K562 (cell line): ENCODE results near the gene ABCA7. TPM values are rescaled to one million over a fixed set of nuclear protein-coding genes. Genes with fewer than 3 reads are reported as not detected.
A peak's percentile ranks its signal among the peaks of the same experiment; 100 is the strongest.

Experiments
- ATAC-seq: fragments of 200-7000 bp; cut with Tn5 transposase; 3 replicates; pipeline ENCODE4 v1.9.1; 2020; ENCODE audit warnings: moderate library complexity
- BruUV-seq: library from RNA; stranded (reverse); fragments of 400-500 nt; replicated peaks from 2 replicates; lab custom pipeline; 2021; lab: Mats Ljungman, UMichigan
- CTCF ChIA-PET: fragments of 300-600 bp; formaldehyde crosslinking; extraction: SDS; loops from one replicate; lab custom pipeline; 2021; ENCODE audit warnings: low intra/inter-chr PET ratio; lab: Yijun Ruan, JAX
- POLR2A ChIA-PET: fragments of 300-600, 350-650 bp; sonication (Branson Sonifier 250); formaldehyde crosslinking; extraction: SDS; loops from one replicate; lab custom pipeline; 2021; ENCODE audit warnings: antibody characterized with exemption, inconsistent platforms; lab: Yijun Ruan, JAX
- DNase-seq, 4 experiments: peaks; one replicate each; pipeline versions ENCODE4 v3.0.0 to v3.0.0-alpha.2; 2011 to 2018; ENCODE audit warnings: low spot score in 3 of 4, mixed read lengths in 3 of 4; ENCODE audit errors: extremely low read depth in 1 of 4
- FAIRE-seq: peaks from 2 replicates; lab custom pipeline; 2011; peaks lifted over from hg19 to GRCh38; lab: Jason Lieb, UNC
- H2AFZ ChIP-seq: 2 replicates; pipeline ENCODE4 v1.6.0; 2011; ENCODE audit warnings: low read depth, low read length, control low read depth, inconsistent platforms
- H3K27ac ChIP-seq: fragments of 200-600 bp; 3 replicates; pipeline ENCODE4 v1.8.0; 2011; ENCODE audit warnings: low read depth, mild to moderate bottlenecking, control low read depth, inconsistent platforms, low read length, moderate library complexity, mixed read lengths; ENCODE audit errors: extremely low read depth
- H3K27me3 ChIP-seq, 2 experiments: fragments of 300-600 bp in 1 of 2; 2 replicates in 1 of 2; 3 replicates in 1 of 2; pipeline versions ENCODE4 v1.6.0 to v1.8.0; 2011; ENCODE audit warnings: inconsistent platforms in 2 of 2, low read length in 2 of 2, mild to moderate bottlenecking in 1 of 2, mixed read lengths in 1 of 2, moderate library complexity in 1 of 2; ENCODE audit not compliant: control insufficient read depth in 2 of 2, insufficient read depth in 2 of 2
- H3K36me3 ChIP-seq: fragments of 300-600 bp; 3 replicates; pipeline ENCODE4 v1.8.0; 2011; ENCODE audit warnings: mild to moderate bottlenecking, low read length, inconsistent platforms; ENCODE audit not compliant: control insufficient read depth, insufficient read depth
- H3K4me1 ChIP-seq, 2 experiments: fragments of 200-600 bp in 1 of 2; replicated peaks in 1 of 2; 2 replicates in 1 of 2; 3 replicates in 1 of 2; pipeline versions ENCODE4 v1.5.1 to v1.8.0; 2011; ENCODE audit warnings: inconsistent platforms in 2 of 2, low read length in 2 of 2, mild to moderate bottlenecking in 1 of 2, mixed read lengths in 1 of 2, moderate library complexity in 1 of 2; ENCODE audit not compliant: control insufficient read depth in 2 of 2, insufficient read depth in 2 of 2
- H3K4me2 ChIP-seq: 2 replicates; pipeline ENCODE4 v1.6.1; 2011; ENCODE audit warnings: low read length, control low read depth, inconsistent platforms, mixed read lengths; ENCODE audit not compliant: insufficient read depth
- H3K4me3 ChIP-seq: fragments of 200-600 bp; sonication (generic), shearing (Covaris generic); 2 replicates; pipeline ENCODE4 v1.5.1; 2016; ENCODE audit warnings: control low read depth, inconsistent platforms
- H3K79me2 ChIP-seq: fragments of 200-600 bp; 3 replicates; pipeline ENCODE4 v1.8.0; 2011; ENCODE audit warnings: low read length, inconsistent platforms; ENCODE audit not compliant: control insufficient read depth, insufficient read depth
- H3K9ac ChIP-seq, 2 experiments: 2 replicates each; pipeline versions ENCODE4 v1.6.0 to v1.6.1; 2011; ENCODE audit warnings: low read depth in 2 of 2, low read length in 2 of 2, control low read depth in 1 of 2, inconsistent platforms in 1 of 2, mild to moderate bottlenecking in 1 of 2, mixed read lengths in 1 of 2; ENCODE audit not compliant: insufficient read depth in 1 of 2
- H3K9me1 ChIP-seq: one replicate; pipeline ENCODE4 v1.6.0; 2011; ENCODE audit warnings: inconsistent platforms, mild to moderate bottlenecking, low read length, moderate library complexity; ENCODE audit not compliant: control insufficient read depth, insufficient read depth
- H3K9me3 ChIP-seq: replicated peaks from 2 replicates; pipeline ENCODE4 v1.5.1; 2011; ENCODE audit warnings: low read depth, low read length, inconsistent platforms; ENCODE audit not compliant: control insufficient read depth, insufficient read depth
- H4K20me1 ChIP-seq: replicated peaks from 2 replicates; pipeline ENCODE4 v1.6.1; 2011; ENCODE audit warnings: low read length, inconsistent platforms, mixed read lengths; ENCODE audit not compliant: control insufficient read depth, insufficient read depth
- MBD1 ChIP-seq: fragments of 250-450 bp; sonication (Bioruptor Pico); IDR thresholded peaks from 2 replicates; pipeline ENCODE4 v1.8.0; 2022; ENCODE audit warnings: inconsistent platforms
- MBD2 ChIP-seq: sonication (generic); IDR thresholded peaks from 2 replicates; pipeline ENCODE4 v1.6.1; 2016; ENCODE audit warnings: low read depth, borderline replicate concordance
- POLR2G ChIP-seq: fragments of 200-400 bp; formaldehyde crosslinking; IDR thresholded peaks from 2 replicates; pipeline ENCODE4 v1.6.1; 2017; ENCODE audit warnings: low read depth, mild to moderate bottlenecking, antibody characterized with exemption, low read length, moderate library complexity
- RBFOX2 ChIP-seq: fragments of 200-400 bp; formaldehyde crosslinking; IDR thresholded peaks from 2 replicates; pipeline ENCODE4 v1.6.1; 2017; ENCODE audit warnings: low read depth, mild to moderate bottlenecking, low read length, moderate library complexity
- WGBS: fragments of 100-300 bp; shearing (Covaris generic); methylation state at CpG from one replicate; pipeline ENCODE4 v1.1.6; 2016; ENCODE audit warnings: low coverage, mixed read lengths; ENCODE audit not compliant: insufficient coverage; ENCODE audit errors: missing lambda C conversion rate; 5-methylcytosine and 5-hydroxymethylcytosine counted together
- in situ Hi-C: fragments of 300-500 bp; cut with MboI; formaldehyde crosslinking; loops from 4 replicates; pipeline ENCODE4 v1.15.0; 2018; ENCODE audit warnings: inconsistent platforms, mixed read lengths
- intact Hi-C: fragments of 100-400 bp; cut with micrococcal nuclease; formaldehyde crosslinking; loops from 2 replicates; pipeline ENCODE4 v1.14.2; 2022
- polyA plus RNA-seq, 8 experiments: library from polyadenylated mRNA; depleted of rRNA in 4 of 8; stranded (reverse) in 5 of 8; unstranded in 3 of 8; fragments of >200 nt; fragmentation: Nextera tagmentation in 2 of 8; fragmentation: Illumina TruSeq in 1 of 8; extraction: Ambion mirVana in 2 of 8; extraction: Trizol in 1 of 8; gene quantifications; 2 replicates each; pipeline versions ENCODE4 v1.2.1 to v1.2.3, GENCODE V29; 2011 to 2014; ENCODE audit warnings: inconsistent platforms in 1 of 8, missing spikeins in 1 of 8
- total RNA-seq, 7 experiments: library from RNA; depleted of rRNA in 6 of 7; stranded (reverse); fragments of >200 nt in 6 of 7; fragmentation: Illumina TruSeq in 2 of 7; extraction: Trizol in 2 of 7; gene quantifications; 2 replicates each; pipeline versions ENCODE4 v1.2.1 to v1.2.3, GENCODE V29; 2011 to 2021; ENCODE audit warnings: low replicate concordance in 1 of 7
- TF ChIP-seq, protein P1 (sequence below): sonication (generic); formaldehyde crosslinking; IDR thresholded peaks from 2 replicates; pipeline ENCODE4 v1.8.0; 2022; ENCODE audit warnings: mild to moderate bottlenecking, missing genetic modification reagents

The ABCA7 gene
- total and polyA plus RNA-seq, 9 of the 15 experiments (the other 6 are each of a cell fraction or from before 2014, with no cell fraction given), result 2.3 to 96.1 (median 31.2) TPM

- in situ Hi-C loops, result no loop called here
- Histone ChIP-seq H3K4me1 (peaks cover 0 to 41% of the 10 kb centered on the region in 2 experiments; a peak in 3 of 5 replicates), H3K4me2 (no peak overlapping the region)
Measured at GRCh38 chr19:1055886-1056620, 16.1 kb downstream of the ABCA7 start.

More at GRCh38 chr19:1055886-1056620, 16.1 kb downstream of the ABCA7 start:
- Histone ChIP-seq H3K4me3 (no peak overlapping the region), H2AFZ (no peak overlapping the region), H3K27me3 (no peaks in the 10 kb centered on the region), H3K9ac (no peak overlapping the region), H3K79me2 (no peaks in the 10 kb centered on the region), H3K9me1 (no peaks in the 10 kb centered on the region), H3K9me3 (no peaks in the 10 kb centered on the region), H3K27ac (no peak overlapping the region), H3K36me3 (peaks cover 83% of the 10 kb centered on the region), H4K20me1 (0 out of 2 replicates have a peak, but pooled peaks cover 4% of the 10 kb centered on the region)
- ChIA-PET CTCF (no interaction called here), POLR2A (interaction anchor here (0.5 to 0.7 kb wide), 2 partner anchors 11 to 29 kb away, joined by 3 read pairs; partner anchors contain the start of gene ARHGAP45)
- BruUV-seq, result no TSS peak
- WGBS, result 91% methylated on average over 17 of the region's 20 CpGs
- ATAC-seq (no peak), DNase-seq (no peak), FAIRE-seq (no peak)
- intact Hi-C loops, result no loop called here
- 0 out of 2 replicates have a peak, but pooled peaks have one; percentile 25 for TF ChIP-seq RBFOX2
- TF ChIP-seq, protein P1, sequence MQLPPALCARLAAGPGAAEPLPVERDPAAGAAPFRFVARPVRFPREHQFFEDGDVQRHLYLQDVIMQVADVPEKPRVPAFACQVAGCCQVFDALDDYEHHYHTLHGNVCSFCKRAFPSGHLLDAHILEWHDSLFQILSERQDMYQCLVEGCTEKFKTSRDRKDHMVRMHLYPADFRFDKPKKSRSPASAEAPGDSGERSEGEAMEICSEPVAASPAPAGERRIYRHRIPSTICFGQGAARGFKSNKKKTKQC (CRISPR knock-in tag), result no peak
- peak; percentile 49; the same call in 1 of the 2 replicates for TF ChIP-seq POLR2G
- no peak for TF ChIP-seq MBD2
- TF ChIP-seq MBD1 (CRISPR knock-in tag), result no peak
- TF ChIP-seq, all 486 proteins: peak for 2
